HG03139 (cell line): ENCODE data around the gene FAM83D.
"Not testable (repeated sequence)": the region's sequence is repeated elsewhere in the genome, so short reads cannot be mapped to it uniquely, and the experiment has no call there.

Source experiments
- ATAC-seq: cut with Tn5 transposase; IDR thresholded peaks from one replicate; pipeline ENCODE4 v1.9.1; 2021; ENCODE audit not compliant: unreplicated experiment

The FAM83D gene

DNA sequence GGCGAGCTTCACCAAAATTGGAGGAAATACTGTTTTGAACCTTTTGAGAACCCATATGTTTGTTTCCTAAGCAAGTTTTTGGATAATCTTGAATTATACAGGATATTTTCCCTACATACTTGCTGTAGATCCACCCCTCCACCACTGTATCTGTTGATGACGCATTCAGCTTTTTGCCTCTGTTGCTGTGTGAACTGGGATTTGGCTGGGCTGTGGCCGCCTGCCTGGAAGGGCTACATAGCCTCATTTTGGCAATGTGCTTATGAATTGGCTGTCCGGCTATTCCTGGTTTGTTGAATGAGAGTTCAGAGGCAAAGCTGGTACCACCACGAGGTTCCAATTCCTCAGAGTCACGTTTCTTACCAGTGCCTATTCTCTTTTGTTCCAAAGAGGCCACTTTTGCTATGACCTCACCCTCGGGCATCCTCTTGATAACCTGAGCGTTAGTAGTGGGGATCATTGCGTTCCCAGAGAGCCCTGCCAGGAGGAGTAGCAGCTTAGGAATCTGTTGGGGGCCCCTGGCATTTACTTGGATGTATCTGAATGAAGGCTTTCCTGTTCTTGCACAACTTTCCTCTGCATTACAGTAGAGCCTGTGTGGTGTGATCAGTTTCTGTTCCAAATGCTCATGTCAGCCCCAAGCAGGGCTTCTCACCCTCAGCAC is 6.4 kb downstream of the FAM83D start:
- ATAC-seq = no peak

DNA sequence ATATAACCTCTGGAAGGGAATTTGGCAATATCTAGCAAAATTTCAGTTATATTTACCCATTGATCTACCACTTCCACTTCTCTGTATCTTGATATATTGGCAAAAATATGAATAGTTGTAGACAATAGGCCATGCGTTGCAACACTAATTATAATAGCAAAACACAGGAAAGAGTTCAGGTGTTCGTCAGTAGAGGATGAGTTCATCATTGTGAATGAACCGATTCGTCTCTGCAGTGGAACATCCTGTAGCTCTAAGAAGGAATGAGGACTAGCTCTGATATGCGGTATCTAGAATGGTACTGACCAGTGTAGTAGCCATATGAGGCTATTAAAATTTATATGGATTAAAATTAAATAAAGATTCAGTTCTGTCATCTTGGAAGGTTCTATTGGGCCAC is 8.3 kb downstream of the FAM83D start:
- ATAC-seq = no peak

DNA sequence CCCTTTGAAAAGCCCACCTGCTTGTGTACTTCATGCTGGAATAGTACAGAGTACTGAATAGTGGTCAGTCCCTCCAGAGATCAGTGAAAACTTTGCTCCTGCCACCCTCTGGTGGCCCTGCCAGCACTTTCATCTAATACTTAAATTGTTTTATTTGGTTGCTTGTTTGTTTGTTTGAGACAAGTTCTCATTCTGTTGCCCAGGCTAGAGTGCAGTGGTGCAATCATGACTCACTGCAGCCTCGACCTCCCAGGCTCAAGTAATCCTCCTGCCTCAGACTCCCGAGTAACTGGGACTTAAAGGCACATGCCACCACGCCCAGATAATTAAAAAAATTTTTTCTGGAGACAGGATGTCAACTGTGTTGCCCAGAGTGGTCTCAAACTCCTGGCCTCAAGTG is 9.1 kb downstream of the FAM83D start:
- no peak for ATAC-seq

DNA sequence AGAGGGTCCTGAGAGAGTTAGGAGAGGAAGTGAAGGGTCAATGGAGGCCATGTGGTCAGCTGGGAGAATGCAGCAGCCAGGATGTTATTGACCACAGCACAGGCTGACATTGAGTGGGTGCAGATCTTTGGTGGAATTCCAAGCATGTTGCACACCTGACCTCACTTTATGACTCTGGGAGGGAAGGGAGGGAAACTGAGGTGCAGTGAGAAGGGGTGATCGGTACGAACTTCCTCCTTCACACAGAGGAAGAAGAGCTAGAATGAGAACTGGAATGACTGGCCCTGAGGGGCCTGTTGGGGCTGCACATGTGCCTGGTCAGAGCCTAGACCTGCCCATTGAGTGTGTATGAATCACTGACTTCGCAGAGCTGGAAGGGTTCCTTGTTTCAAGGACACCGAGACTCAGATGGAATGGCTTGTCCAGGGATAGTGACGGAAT is 9.8 kb downstream of the FAM83D start:
- no peak for ATAC-seq

DNA sequence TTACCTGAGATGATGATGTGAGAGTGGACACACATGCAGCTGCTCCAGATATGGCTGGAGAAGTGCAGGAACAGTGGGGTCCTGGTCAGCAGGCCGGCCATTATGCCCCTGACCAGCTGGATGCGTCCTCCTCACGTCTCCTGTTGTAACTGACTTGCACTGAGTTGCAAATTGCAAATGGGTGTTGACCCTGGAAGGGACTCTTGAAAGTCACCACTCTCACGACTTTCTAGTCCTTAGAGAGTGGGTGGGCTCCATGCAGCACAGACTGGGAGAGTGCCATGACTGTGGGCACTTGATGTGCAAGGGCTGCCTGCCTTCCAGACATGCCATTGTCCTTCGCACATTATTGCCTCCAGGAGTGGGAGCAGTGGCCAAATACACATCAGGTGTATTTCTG is 10.8 kb downstream of the FAM83D start:
- no peak for ATAC-seq

DNA sequence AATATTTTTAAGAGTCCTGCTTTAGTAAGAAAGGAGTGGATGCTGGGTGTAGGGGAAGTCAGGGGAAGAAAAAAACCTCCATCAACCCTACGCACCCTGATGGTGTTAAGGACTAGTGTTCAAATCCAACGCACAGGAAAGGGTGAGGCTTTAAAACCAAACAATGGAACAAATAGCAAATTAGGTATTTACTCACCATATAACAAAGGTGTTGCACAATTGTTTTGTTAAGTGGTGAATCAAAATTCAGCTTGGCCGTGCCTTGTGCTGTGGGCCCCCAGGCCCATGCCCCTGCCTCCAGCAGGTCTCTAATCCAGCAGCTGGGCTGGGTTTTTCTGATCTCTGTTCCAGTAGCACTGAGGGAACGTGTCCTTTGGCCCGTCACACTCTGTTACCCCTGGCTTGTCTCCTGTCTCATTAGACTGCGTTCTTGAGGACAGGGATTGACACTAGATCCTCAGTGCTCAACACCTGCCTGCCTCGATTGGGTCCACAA is 11.8 kb downstream of the FAM83D start:
- no peak for ATAC-seq

DNA sequence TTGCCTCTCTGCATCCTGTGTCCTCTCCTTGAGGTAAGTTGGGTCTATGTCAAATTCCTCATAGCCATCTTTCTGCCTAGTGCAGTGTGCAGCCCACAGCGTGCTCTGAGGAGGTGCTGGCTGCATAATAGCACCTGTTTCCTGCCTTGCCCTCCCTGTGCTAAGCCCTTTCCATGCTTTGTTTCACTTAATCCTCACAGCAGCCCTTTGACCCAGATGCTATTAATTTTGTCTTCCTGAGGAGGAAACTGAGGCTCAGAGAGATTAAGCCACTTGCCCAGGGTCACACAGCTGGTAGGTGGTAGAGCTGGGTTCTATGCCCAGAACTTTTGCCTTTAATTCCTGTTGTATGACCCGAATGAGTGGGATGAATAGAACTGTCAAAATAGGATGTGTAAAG is 13.5 kb downstream of the FAM83D start:
- no peak for ATAC-seq

DNA sequence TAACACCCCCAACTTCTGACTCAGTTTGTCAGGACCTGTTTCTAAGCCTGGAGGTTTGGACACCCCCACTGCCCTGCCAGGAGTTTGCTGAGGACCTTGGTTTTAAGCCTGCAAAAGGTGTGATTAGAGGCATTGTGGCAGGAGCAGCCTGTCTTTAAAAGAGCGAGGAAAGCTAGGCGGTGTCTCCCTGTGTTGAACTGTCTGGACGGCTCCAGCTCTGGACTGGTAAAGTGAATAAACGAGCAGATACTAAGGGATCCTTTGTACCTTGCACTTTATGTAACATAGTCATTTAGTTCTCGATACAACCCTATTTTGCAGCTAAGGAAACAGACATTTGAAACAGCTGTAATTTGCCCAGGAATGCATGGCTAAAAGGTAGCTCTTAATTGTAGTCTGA is 14.4 kb downstream of the FAM83D start:
- ATAC-seq = no peak

DNA sequence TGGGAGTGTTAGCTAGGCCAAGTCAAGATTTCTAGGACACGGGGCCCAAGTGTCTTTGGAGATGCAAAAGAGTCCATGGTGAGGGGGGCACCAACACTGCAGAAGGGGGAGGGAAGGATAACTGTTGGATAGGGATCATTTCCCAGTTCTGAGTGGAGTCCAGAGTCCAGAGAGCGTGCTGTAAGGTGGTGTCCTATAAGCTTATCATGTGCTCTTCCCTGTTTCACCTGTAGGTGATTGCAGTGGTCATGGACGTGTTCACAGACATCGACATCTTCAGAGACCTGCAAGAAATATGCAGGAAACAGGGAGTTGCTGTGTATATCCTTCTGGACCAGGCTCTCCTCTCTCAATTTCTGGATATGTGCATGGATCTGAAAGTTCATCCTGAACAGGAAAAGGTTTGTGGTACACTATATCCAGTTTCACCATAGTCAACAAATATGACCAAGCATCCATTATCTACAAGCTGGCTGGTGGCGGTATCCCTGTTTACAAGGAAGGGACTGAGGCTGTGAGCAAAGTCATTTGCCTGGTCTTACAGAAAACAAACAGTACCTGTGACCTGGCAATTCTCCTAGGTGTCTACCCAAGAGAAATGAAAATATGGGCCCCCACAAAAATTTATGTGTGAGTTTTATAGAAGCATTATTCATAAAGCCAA is 15.6 kb downstream of the FAM83D start:
- ATAC-seq = no peak

DNA sequence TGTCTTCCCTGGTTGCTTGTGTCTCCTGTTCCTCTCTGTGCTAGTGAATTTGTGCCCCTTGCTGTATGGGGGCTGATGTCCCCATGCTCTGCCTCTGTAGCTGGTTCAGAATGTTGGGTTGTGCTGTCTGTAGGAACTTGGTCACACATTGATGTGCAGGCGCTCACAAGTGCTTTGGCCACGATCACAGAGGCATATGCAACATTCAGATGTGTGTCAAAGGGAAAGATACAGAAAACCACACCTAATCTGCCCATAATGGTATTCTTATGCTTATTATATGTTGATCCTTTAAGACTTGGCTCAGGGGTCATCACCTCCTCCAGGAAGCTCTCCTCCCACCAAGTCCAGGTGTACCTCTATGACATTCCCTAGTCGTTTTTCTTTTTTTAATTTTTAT is 18.8 kb downstream of the FAM83D start:
- no peak for ATAC-seq

DNA sequence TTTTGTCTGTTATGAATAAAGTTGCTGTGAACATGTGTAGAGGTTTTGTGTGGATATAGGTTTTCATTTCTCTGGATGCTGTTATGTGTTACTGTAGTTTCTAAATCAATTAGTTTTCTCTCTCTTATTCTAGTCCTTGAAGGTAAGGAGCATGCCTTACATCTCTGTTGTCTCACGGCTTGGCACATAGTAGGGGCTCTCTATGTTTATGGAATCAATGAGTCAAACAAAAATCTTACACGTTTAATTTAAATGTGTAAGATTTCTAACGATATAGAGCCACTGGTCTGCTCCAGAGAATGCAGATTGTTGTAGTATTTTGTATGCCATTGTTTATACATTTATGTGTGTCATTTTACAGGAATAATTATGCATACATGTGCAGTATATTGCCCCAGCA is 20.6 kb downstream of the FAM83D start:
- ATAC-seq = no peak

DNA sequence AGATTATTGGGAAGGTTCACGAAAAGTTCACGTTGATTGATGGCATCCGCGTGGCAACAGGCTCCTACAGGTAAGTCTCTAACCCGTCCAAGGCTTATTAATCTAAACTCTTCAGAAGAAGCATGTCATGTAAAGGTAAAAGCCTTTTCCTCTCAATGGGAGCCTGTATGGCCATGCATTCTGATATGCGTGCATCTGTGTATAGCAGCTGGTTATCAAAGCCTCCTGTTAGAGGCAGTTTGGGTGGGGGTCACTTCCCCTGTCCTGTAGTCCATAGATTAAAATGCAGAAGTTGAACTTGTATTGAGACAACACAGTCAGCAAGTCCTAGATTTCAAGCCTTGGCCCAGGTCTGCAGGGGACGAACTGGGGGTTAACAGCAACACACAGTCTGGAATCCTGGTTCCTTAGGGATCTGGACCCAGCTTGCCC is 21.7 kb downstream of the FAM83D start:
- no peak for ATAC-seq

DNA sequence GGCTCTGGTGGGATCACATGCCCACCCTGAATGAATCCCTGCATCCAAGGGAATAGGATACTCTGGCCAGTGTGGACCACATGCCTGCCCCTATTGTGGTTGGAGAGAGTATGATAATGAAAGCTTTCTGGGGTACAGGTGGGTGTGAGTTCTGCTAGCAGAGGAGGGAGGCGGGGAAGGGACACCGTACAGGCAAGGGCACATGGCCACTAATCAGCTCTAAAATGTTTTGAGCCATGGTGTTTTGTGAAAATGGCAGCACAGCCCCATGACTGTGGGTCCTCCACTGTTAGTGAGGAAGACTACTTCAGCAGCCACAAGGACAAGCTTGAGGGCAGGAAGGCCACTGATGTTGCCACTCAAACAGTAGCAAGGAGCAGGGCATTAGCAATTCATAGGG is 24.0 kb downstream of the FAM83D start:
- no peak for ATAC-seq

DNA sequence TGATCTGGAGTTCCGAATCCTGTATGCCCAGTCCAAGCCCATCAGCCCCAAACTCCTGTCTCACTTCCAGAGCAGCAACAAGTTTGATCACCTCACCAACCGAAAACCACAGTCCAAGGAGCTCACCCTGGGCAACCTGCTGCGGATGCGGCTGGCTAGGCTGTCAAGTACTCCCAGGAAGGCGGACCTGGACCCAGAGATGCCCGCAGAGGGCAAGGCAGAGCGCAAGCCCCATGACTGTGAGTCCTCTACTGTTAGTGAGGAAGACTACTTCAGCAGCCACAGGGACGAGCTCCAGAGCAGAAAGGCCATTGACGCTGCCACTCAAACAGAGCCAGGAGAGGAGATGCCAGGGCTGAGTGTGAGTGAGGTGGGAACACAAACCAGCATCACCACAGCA is 25.4 kb downstream of the FAM83D start:
- no peak for ATAC-seq

DNA sequence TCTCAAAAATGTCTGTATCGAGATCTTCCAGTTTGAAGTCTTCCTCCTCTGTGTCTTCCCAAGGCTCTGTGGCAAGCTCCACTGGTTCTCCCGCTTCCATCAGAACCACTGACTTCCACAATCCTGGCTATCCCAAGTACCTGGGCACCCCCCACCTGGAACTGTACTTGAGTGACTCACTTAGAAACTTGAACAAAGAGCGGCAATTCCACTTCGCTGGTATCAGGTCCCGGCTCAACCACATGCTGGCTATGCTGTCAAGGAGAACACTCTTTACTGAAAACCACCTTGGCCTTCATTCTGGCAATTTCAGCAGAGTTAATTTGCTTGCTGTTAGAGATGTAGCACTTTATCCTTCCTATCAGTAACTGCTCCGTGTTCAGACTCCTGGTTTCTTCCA is 25.9 kb downstream of the FAM83D start:
- no peak for ATAC-seq

DNA sequence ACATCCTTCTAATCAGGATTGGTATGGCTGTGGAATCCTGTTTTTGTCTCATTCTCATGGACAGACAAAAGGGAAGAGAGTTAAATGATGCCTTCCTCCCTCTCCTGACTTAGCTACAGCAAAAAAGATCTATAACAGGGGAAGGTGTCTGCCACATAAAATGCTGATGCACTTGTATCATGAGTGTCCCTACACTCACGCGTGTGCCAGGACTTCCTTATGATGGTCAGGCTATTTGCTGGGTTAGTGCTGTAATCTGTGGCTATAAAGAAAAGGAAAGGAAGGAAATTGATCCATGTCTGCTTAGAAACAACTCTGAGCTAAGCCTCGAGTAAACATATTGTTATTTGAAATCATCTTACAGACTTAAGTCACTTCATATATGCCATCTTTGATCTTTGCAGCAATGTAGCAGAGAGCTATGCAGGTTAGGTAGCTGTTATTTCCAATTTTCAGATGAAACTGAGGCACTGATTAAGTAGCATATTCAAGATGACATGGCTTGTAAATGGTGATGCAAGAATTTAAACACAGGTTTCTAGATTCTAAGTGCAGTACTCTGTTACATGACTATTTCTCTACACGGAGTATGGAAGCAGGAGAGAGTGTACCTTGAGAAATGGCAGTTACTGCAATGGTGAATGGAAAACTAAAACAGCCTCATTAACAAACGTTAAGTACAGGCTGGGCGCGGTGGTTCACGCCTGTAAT is 27.6 kb downstream of the FAM83D start:
- ATAC-seq = no peak

DNA sequence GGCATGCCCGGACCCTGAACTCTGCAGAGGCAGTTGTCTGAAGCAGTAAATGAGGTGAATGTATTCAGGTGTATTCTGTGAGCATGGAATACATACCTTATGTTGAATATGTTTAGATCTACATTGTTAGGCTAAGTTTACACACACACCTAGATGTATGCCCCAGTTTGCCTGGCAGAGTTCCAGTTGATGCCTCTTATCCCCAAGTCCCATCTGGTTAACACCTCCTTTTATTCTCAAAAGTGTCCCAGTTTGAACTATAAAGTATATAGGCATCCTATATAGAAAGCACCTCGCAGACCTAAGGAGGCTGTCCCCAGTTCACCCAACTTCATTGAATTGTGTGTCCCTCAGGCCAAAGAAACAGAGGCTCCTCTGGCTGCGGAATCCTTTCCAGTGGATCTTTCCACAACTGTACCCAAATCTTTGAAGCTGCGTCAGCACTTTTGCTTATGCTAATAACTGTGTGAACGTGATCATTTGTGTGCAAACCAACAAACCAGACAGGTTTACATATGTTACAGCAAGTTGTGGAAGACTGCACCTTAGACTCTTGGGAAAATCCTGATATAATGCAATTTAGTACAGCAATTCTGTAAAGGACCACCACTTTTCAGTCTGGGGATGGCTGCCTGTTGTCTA is 31.1 kb downstream of the FAM83D start:
- ATAC-seq = no peak

DNA sequence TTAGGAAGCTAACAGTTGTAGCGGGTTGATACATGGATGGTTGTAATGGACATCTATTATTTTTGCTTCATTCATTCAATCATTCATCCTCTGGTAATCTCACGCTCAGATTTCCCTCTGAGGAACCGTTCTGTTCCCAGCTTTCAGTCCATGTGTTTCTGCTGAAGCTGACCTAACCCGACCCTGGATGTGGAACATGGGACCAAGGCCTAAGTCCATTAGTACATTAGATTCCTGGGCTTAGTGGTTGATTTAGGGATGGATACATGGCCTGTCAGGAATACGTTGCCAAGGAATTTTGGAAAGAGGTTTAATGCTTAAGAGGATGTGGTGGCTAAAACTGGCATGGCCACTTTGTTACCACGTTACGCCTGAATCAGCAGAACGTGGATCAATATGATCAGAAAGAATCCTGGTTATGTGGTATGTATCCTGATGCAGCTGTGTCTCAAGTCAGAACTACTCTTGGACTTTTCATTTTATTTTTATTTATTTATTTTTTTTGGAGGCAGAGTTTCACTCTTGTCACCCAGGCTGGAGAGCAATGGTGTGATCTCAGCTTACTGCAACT is 31.8 kb downstream of the FAM83D start:
- ATAC-seq = no peak

DNA sequence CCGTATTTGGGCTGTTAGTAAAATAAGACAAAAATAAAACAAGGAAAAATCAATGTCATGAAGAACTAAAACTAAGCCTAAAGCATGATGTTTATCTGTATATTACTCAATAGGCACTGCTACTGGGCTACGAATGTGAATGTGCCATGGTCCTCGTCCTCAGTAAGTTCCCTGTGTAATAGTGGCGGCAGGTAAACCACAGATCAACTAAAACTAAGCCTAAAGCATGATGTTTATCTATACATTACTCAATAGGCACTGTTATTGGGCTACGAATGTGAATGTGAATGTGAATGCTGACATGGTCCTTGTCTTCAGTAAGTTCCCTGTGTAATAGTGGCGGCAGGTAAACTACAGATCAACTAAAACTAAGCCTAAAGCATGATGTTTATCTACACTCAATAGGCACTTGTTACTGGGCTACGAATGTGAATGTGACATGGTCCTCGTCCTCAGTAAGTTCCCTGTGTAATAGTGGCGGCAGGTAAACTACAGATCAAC is 34.0 kb downstream of the FAM83D start:
- not testable (repeated sequence) for ATAC-seq

DNA sequence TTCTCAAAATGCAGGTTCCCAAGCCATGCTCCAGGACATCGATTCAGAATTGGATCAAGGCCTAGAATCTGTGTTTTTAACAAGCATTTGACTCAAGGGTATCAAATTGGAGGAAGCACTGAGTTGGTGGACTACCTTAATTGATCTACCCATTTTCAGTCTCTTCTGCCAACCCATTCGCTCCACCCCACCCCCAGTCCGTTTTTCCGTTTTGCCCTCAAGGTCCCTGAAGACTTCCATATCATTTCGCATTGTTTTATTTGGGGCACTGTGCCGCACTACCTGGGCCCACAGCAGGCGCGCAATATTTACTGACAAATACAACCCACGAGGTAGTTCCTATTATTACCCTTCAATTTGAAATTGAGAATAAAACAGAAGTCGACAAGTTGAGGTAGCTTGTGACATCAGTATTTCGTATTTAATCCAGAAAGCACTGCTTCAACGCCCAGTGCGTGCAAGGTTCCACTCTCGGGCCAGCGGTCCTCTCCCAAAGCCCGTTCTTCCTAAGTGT is 35.4 kb downstream of the FAM83D start:
- no peak for ATAC-seq
